Small intestine (tissue), 7 donors: ENCODE results near the gene NRIP2. TPM values are rescaled to one million over a fixed set of nuclear protein-coding genes. Genes with fewer than 3 reads are reported as not detected.

ENCODE experiments used
- DNase-seq, 2 donors: peaks; one replicate each; pipeline versions ENCODE4 v3.0.0 to v3.0.0-alpha.2; 2013
- FAIRE-seq: peaks from 2 replicates; lab custom pipeline; 2012; peaks lifted over from hg19 to GRCh38; lab: Jason Lieb, UNC
- H3K27ac ChIP-seq, 3 donors: one replicate each; pipeline ENCODE4 v1.5.1; 2013; ENCODE audit warnings: low read length in 2 of 3, mild to moderate bottlenecking in 2 of 3, control low read depth in 1 of 3, inconsistent platforms in 1 of 3, low read depth in 1 of 3, moderate library complexity in 1 of 3
- H3K27me3 ChIP-seq, 3 donors: one replicate each; pipeline ENCODE4 v1.6.1; 2013; ENCODE audit warnings: low read length in 3 of 3, inconsistent platforms in 1 of 3; ENCODE audit not compliant: control insufficient read depth in 3 of 3, insufficient read depth in 3 of 3
- H3K36me3 ChIP-seq, 3 donors: one replicate each; pipeline ENCODE4 v1.6.1; 2013; ENCODE audit warnings: low read length in 3 of 3, inconsistent platforms in 1 of 3, low read depth in 1 of 3, mild to moderate bottlenecking in 1 of 3, moderate library complexity in 1 of 3; ENCODE audit not compliant: control insufficient read depth in 3 of 3, insufficient read depth in 2 of 3
- H3K4me1 ChIP-seq, 3 donors: one replicate each; pipeline ENCODE4 v1.6.1; 2013; ENCODE audit warnings: low read length in 2 of 3, inconsistent platforms in 1 of 3, low read depth in 1 of 3, mild to moderate bottlenecking in 1 of 3, moderate library complexity in 1 of 3; ENCODE audit not compliant: control insufficient read depth in 3 of 3, insufficient read depth in 2 of 3
- H3K4me3 ChIP-seq, 3 donors: one replicate each; pipeline ENCODE4 v1.5.1; 2013; ENCODE audit warnings: low read length in 3 of 3, control low read depth in 1 of 3, inconsistent platforms in 1 of 3, low read depth in 1 of 3, mild to moderate bottlenecking in 1 of 3, moderate library complexity in 1 of 3
- H3K9me3 ChIP-seq, 2 donors: one replicate each; pipeline ENCODE4 v1.6.1; 2013; ENCODE audit warnings: low read depth in 1 of 2, low read length in 1 of 2; ENCODE audit not compliant: control insufficient read depth in 2 of 2, insufficient read depth in 1 of 2
- WGBS, 3 donors: extraction: QIAGEN DNeasy Blood & Tissue Kit; methylation state at CpG; one replicate each; pipeline ENCODE4 v1.1.7; 2013; 5-methylcytosine and 5-hydroxymethylcytosine counted together
- polyA plus RNA-seq, 4 donors: library from polyadenylated mRNA; stranded (reverse) in 3 of 4; unstranded in 1 of 4; fragments of 200-250 nt in 3 of 4; fragments of 120-200 nt in 1 of 4; gene quantifications; one replicate each; pipeline versions ENCODE4 v1.2.1 to v1.2.3, GENCODE V29; 2013
- donor health status: healthy with polysubstance abuse.
- donor health status: control.
- donor health status: control.
- donor health status: Bipolar disorder and iron deficiency.
- donor health status: healthy.

The NRIP2 gene
- polyA plus RNA-seq, 4 donors = 0.22 to 4.0 (median 3.1) TPM; not detected in 1

GRCh38 chr12:2855546-2855945 is 20.7 kb upstream of the NRIP2 start:
- H3K36me3 ChIP-seq = peaks cover 0 to 23% (median 0%) of the 10 kb centered on the region in 3 donors
- no peak for DNase-seq
- H3K27me3 ChIP-seq = no peaks in the 10 kb centered on the region
- H3K27ac ChIP-seq = peak overlapping the region in 1 of 3 donors; percentile 46
- no peaks in the 10 kb centered on the region for H3K9me3 ChIP-seq
- peaks cover 0 to 39% (median 3%) of the 10 kb centered on the region in 3 donors for H3K4me1 ChIP-seq
- FAIRE-seq = no peak
- H3K4me3 ChIP-seq = no peak overlapping the region
- WGBS, 3 donors = 25 to 78% (median 39%) methylated on average over 7 of the region's 7 CpGs

- peaks cover 0 to 42% (median 3%) of the 10 kb centered on the region in 3 donors for H3K4me1 ChIP-seq
- DNase-seq = peak; percentile 96 to 97
Observed at GRCh38 chr12:2854669-2855453, 20.0 kb upstream of the NRIP2 start.

DNA sequence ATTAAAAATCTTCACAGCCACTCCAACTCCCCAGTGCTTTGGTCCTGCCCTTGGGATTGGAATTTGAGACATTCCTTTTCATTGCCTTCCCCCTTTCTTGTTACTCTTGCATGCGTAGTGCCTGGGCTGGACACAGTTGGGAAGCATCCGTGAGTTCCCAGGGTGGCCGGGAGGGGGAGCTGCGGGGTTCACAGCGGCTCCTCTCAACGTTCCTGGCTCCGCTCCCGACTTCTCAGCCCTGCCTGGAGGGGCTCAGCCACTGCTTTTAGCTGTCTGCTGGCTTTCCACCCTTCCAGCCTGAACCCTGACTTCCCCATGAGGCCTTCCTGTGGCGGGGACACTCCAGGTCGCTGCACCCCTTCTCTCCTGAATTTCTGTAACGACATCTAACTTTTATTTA is 18.8 kb upstream of the NRIP2 start:
- no peaks in the 10 kb centered on the region for H3K9me3 ChIP-seq
- H3K27ac ChIP-seq = no peak overlapping the region
- H3K4me1 ChIP-seq = peaks cover 0 to 54% (median 3%) of the 10 kb centered on the region in 3 donors
- peaks cover 0 to 12% (median 0%) of the 10 kb centered on the region in 3 donors for H3K36me3 ChIP-seq
- no peaks in the 10 kb centered on the region for H3K27me3 ChIP-seq
- peak; percentile 71 to 86 for DNase-seq
- WGBS, 3 donors = 22 to 26% (median 23%) methylated on average over 11 of the region's 11 CpGs
- no peak overlapping the region for H3K4me3 ChIP-seq
- no peak for FAIRE-seq

More at GRCh38 chr12:2854669-2855453, 20.0 kb upstream of the NRIP2 start:
- H3K27me3 ChIP-seq = no peaks in the 10 kb centered on the region
- FAIRE-seq = no peak
- H3K9me3 ChIP-seq = no peaks in the 10 kb centered on the region
- H3K4me3 ChIP-seq = no peak overlapping the region
- 33 to 66% (median 39%) methylated on average over 21 to 25 of the region's 25 CpGs for WGBS, 3 donors
- peaks cover 0 to 21% (median 0%) of the 10 kb centered on the region in 3 donors for H3K36me3 ChIP-seq
- peak overlapping the region; percentile 68 to 72 (median 70) for H3K27ac ChIP-seq

DNA sequence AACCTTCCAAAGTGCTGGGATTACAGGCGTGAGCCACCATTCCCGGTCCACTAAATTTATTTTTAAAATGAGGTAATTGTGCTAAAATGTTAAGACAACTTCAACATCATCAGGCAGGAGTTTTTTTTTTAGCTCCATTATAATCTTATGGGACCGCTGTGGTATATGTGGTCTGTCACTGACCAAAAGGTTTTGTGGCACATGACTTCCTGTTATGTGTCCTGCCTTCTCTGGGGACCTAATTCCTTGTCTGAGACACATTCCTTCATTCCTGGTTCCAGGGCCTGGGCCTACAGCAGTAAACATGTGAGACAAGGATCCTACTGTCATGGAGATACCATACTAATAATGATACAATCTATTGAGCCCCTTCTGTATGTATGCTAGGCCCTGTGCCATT is 17.1 kb upstream of the NRIP2 start:
- Histone ChIP-seq H3K27ac (no peak overlapping the region), H3K4me1 (peaks cover 0 to 46% (median 2%) of the 10 kb centered on the region in 3 donors), H3K36me3 (peaks cover 0 to 8% (median 0%) of the 10 kb centered on the region in 3 donors), H3K27me3 (no peaks in the 10 kb centered on the region), H3K4me3 (no peak overlapping the region), H3K9me3 (no peaks in the 10 kb centered on the region)
- FAIRE-seq (no peak), DNase-seq (no peak)
- 92 to 100% (median 95%) methylated on average over 3 of the region's 3 CpGs for WGBS, 3 donors

DNA sequence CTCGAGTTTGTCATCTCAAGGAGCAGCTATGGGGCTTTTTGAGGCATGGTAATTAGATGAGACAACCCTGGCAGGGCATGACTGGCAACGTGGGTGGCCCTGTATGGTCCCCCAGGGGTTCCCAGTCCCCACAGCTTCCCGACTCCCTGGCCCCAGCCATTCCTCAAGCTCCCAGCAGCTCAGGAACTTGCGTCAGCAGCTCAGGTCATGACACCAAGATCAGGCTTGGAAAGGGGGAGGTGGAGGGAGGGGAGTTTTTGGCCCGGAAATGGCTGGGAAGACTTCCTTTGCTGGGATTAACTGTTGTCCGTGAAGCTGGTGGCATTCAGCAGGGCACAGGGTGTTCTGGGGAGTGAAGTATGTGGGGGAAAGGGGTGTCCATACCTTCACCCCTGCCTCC is 10.4 kb upstream of the NRIP2 start:
- no peak for DNase-seq
- H3K4me3 ChIP-seq = no peak overlapping the region
- WGBS, 3 donors = 51 to 76% (median 67%) methylated on average over 6 of the region's 6 CpGs
- H3K9me3 ChIP-seq = no peaks in the 10 kb centered on the region
- peaks cover 0 to 32% (median 0%) of the 10 kb centered on the region in 3 donors for H3K36me3 ChIP-seq
- no peak overlapping the region for H3K27ac ChIP-seq
- no peak for FAIRE-seq
- H3K27me3 ChIP-seq = no peaks in the 10 kb centered on the region
- H3K4me1 ChIP-seq = peaks cover 0 to 20% (median 0%) of the 10 kb centered on the region in 3 donors

GRCh38 chr12:2844786-2845185 is 10.0 kb upstream of the NRIP2 start:
- H3K4me1 ChIP-seq = peaks cover 0 to 17% (median 0%) of the 10 kb centered on the region in 3 donors
- FAIRE-seq (no peak), DNase-seq (no peak)
- peak overlapping the region in 1 of 3 donors; percentile 42 for H3K27ac ChIP-seq
- H3K9me3 ChIP-seq = no peaks in the 10 kb centered on the region
- WGBS, 3 donors = 82 to 87% (median 83%) methylated on average over 9 of the region's 9 CpGs
- H3K36me3 ChIP-seq = peaks cover 0 to 34% (median 0%) of the 10 kb centered on the region in 3 donors
- no peak overlapping the region for H3K4me3 ChIP-seq
- no peaks in the 10 kb centered on the region for H3K27me3 ChIP-seq

- WGBS, 3 donors = 85 to 90% (median 85%) methylated on average over 5 of the region's 5 CpGs
- H3K27ac ChIP-seq = peak overlapping the region in 1 of 3 donors; percentile 24
- FAIRE-seq = no peak
- peaks cover 0 to 3% (median 0%) of the 10 kb centered on the region in 3 donors for H3K4me1 ChIP-seq
- no peak overlapping the region for H3K4me3 ChIP-seq
- H3K9me3 ChIP-seq = no peaks in the 10 kb centered on the region
- H3K36me3 ChIP-seq = peaks cover 0 to 30% (median 0%) of the 10 kb centered on the region in 3 donors
- DNase-seq = no peak
- H3K27me3 ChIP-seq = no peaks in the 10 kb centered on the region
Observed at GRCh38 chr12:2842948-2843347, 8.1 kb upstream of the NRIP2 start.

DNA sequence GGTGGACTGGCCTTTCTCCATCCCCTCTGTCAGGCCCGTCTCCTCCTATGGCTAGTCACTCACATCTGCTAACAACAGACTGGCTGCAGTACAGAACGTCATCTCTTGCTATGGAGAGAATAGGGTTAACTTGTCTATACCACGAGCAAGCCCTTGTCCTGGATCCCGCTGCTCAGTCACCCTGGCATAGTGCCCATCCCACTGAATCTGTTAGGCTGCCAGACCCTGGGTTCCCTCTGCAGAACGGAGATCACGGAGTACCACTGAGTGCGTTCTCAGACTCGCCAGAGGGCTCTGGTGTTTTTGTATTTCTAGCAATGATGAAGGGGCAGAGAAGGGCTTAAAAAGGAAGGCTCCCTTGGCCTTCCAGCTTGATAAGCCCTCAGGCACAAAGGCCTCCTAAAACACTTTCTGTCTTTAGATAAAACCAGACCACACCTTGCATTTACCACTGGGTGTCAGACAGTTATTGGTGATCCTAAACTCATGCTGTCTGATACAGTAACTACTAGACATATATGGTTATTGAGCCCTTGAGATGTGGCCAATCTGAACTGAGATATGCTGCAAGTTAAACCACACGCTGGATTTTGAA is 6.3 kb upstream of the NRIP2 start:
- peaks cover 0 to 29% (median 0%) of the 10 kb centered on the region in 3 donors for H3K36me3 ChIP-seq
- no peak for DNase-seq
- WGBS, 3 donors = 67 to 73% (median 68%) methylated on average over 9 of the region's 9 CpGs

More for the DNA sequence above, 6.3 kb upstream of the NRIP2 start:
- no peaks in the 10 kb centered on the region for H3K27me3 ChIP-seq
- no peak overlapping the region for H3K4me3 ChIP-seq
- no peak for FAIRE-seq
- H3K9me3 ChIP-seq = no peaks in the 10 kb centered on the region
- H3K4me1 ChIP-seq = peaks cover 0 to 1% (median 0%) of the 10 kb centered on the region in 3 donors
- H3K27ac ChIP-seq = no peak overlapping the region
